Mononuclear cell (primary cell): Measurements from ENCODE around the gene HTR1E. TPM values are rescaled to one million over a fixed set of nuclear protein-coding genes. Genes with fewer than 3 reads are reported as not detected.

Experiments
- H3K27me3 ChIP-seq: 2 replicates; pipeline ENCODE4 v1.6.0; 2011; ENCODE audit warnings: low read length, control low read depth; ENCODE audit not compliant: insufficient read depth
- H3K4me1 ChIP-seq: 2 replicates; pipeline ENCODE4 v1.5.1; 2011; ENCODE audit warnings: mild to moderate bottlenecking, low read length, control low read depth; ENCODE audit not compliant: insufficient read depth
- H3K4me3 ChIP-seq: 2 replicates; pipeline ENCODE4 v1.5.1; 2011; ENCODE audit warnings: mild to moderate bottlenecking, low read length, moderate library complexity
- H3K9me3 ChIP-seq: 2 replicates; pipeline ENCODE4 v1.5.1; 2011; ENCODE audit warnings: low read depth, mild to moderate bottlenecking, control low read depth, low read length
- total RNA-seq: library from RNA; depleted of rRNA; stranded (reverse); fragments of >200 nt; gene quantifications from one replicate; pipeline ENCODE4 v1.2.3, GENCODE V29; 2012

The HTR1E gene
- total RNA-seq, 1 donor: not detected

DNA sequence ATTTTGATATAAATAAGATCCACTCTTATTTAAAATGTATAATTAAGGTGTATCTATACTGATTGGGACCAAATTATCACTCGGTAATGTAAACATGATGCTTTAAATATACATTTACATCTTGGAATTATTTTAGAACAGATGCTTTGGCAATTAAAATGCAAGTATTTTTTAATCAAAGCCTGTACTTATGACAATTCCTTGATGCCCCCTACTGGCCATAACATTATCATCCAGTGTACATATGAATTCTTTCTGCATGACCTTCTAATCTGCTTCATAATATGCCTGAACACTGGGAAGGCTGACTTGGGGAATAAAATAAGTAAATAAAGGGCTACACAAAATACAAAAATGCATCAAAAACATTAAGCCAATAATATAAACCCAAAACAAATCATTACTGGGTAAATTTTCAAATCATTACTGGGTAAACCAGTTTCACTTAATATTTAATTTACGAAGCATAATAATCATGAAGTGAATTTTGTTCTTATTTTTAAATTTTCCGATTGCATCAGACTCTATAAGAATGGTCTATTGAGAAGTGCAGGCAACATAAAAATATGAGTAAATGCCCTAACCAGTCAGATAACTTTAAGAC is 92.5 kb downstream of the HTR1E start:
- Histone ChIP-seq H3K4me1 (no peaks in the 10 kb centered on the region), H3K9me3 (no peaks in the 10 kb centered on the region), H3K27me3 (no peaks in the 10 kb centered on the region), H3K4me3 (no peak overlapping the region)

DNA sequence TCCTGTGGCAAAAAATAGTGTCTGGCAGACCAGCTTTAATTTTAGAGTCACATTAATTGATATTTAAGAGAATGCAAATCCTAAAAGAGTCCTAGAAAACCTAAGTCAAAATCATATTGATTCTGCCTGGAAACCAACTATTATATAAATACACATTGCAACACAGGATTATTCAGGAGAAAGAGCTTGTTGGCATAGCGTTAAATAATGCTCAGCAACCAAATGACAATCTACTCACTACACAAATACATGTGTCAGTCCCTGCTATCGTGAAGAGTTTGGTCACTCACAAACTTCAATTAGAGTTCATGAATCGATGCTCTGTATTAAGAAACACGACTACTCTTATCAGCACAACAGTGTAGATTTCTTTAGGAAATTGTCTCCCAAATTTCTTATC is 103.4 kb downstream of the HTR1E start:
- Histone ChIP-seq H3K27me3 (no peaks in the 10 kb centered on the region), H3K4me1 (no peaks in the 10 kb centered on the region), H3K9me3 (no peaks in the 10 kb centered on the region), H3K4me3 (no peak overlapping the region)

DNA sequence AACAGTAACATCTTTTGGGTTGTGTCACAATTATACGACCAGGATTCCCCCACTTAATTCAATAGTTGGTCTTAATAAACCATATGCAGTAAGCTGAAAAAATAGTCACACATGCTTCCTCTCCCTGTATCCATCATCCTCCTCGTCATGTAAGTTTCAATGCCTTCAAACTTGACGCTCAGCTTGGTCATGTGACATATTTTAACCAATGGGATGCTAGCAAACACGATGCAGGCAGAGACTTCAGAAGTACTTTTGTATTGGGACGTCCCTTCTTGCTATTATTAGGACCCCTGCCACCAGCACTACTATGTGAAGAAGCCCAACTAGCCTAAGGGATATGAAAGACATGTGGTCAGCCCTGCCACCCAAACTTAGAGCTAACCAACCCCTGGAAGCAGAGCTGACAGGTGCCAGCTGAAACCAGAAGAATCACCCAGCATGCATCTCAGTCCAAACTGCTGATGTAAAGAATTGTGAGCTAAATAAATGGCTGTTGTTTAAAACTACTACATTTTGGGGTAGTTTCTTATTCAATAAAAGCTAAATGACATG is 108.3 kb downstream of the HTR1E start:
- Histone ChIP-seq H3K27me3 (no peaks in the 10 kb centered on the region), H3K4me3 (no peak overlapping the region), H3K9me3 (no peaks in the 10 kb centered on the region), H3K4me1 (no peaks in the 10 kb centered on the region)

DNA sequence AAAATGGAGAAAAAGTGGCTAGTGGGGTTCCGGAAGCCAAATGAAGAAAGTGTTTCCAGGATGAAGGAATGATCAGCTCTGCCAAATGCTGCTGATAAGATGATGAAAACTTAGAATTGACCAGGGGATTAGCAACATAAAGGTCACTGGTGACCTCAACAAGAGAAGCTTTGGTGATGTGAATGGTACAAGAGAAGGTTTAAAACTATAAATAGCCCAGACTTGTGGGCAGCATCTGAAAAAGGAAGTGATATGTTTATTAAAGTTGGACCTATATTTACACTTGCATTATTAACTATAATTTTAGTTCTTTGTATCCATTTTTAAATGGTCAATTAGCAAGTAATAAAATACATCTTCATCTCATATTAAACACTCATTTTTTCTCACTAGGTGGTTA is 112.5 kb downstream of the HTR1E start:
- no peaks in the 10 kb centered on the region for H3K27me3 ChIP-seq
- H3K4me3 ChIP-seq: no peak overlapping the region
- no peaks in the 10 kb centered on the region for H3K9me3 ChIP-seq
- H3K4me1 ChIP-seq: peaks cover 5% of the 10 kb centered on the region

DNA sequence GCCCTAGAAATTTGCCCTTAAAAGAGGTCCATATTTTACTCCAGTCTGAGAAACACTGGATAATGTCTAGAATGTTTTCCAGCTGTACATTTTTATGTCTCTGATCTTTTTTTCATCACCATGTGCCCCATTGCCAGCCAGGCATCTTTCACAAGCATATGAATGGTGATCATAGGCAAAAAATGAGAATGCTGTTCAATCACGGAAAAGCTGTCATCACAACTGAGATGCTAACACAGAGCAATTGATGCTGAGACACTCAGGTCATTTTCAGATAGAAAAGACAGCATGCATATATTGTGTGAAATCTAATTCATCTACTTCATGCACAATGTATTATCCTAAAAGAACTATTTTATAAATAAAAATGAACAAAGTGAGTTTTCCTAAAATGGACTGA is 116.0 kb downstream of the HTR1E start:
- Histone ChIP-seq H3K4me1 (peaks cover 5% of the 10 kb centered on the region), H3K4me3 (no peak overlapping the region), H3K27me3 (no peaks in the 10 kb centered on the region), H3K9me3 (no peaks in the 10 kb centered on the region)

DNA sequence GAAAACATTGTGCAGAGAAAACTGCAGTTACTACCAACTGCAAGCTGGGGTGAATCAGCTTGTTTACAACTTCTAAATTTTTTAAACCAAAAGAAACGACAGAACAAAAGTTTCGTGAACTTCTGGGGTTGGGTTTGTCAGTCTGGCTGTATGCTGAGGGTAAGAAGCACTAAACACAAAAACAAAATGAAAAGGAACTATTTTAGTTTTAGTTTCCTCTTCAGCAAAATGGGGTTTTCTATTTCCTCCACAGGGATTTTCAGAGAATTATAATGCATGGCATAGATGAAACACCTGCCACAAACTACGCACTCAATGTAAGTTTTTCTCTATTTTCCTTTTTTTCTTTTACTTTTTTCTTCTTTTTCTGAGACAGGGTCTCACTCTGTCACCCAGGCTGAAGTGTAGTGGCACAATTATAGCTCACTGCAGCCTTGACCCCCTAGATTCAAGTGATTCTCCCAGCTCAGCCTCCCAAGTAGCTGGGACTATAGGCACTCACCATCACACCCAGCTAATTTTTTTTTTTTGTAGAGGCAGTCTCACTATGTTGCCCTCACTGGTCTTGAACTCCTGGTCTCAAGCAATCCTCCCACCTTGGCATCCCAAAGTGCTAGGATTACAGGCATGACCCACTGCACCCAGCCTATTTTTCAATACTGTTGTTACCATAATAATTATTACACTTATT is 117.0 kb downstream of the HTR1E start:
- Histone ChIP-seq H3K4me1 (peaks cover 5% of the 10 kb centered on the region), H3K27me3 (no peaks in the 10 kb centered on the region), H3K4me3 (no peak overlapping the region), H3K9me3 (no peaks in the 10 kb centered on the region)

DNA sequence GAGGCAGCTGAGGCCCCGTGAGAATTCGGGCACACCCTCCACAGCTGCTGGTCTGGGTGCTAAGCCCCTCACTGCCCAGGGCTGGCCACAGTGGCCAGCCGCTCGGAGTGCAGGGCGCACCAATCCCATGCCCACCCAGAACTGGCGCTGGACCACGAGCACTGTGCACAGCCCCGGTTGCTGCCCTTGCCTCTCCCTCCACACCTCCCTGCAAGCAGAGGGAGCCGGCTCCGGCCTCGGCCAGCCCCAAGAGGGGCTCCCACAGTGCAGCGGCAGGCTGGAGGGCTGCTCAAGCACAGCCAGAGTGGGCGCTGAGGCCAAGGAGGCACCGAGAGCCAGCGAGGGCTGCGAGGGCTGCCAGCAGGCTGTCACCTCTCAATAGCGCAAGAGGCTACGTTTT is 122.6 kb downstream of the HTR1E start:
- Histone ChIP-seq H3K9me3 (no peaks in the 10 kb centered on the region), H3K4me3 (no peak overlapping the region), H3K27me3 (no peaks in the 10 kb centered on the region), H3K4me1 (no peaks in the 10 kb centered on the region)

DNA sequence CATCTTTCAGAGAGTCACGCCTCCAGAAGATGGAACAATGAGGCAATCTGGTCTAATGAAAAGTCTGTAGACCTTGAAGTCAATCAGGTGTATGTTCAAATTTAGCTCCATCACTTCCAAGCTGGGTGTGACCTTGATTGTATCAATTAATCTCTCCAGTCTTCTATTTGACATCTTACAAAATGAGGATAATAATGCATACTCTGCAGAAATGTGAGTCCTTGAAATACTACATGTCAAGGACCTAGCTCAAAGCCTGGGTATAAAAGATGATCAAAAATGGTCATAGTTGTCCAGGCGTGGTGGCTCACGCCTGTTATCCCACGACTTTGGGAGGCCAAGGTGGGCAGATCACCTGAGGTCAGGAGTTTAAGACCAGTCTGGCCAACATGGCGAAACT is 127.8 kb downstream of the HTR1E start:
- Histone ChIP-seq H3K4me1 (no peaks in the 10 kb centered on the region), H3K9me3 (no peaks in the 10 kb centered on the region), H3K4me3 (no peak overlapping the region), H3K27me3 (no peaks in the 10 kb centered on the region)

Other genes starting within 250 kb of the HTR1E start
- gene CGA, start 157.6 kb downstream of the HTR1E start, total RNA-seq: not detected
- gene ZNF292, start 218.0 kb downstream of the HTR1E start, total RNA-seq: 134 TPM